ENCODE data around the gene SCARB1. TPM values are rescaled to one million over a fixed set of nuclear protein-coding genes. Genes with fewer than 3 reads are reported as not detected.

SCARB1 gene
- total and polyA plus RNA-seq, 2 of the 13 experiments (the other 11 are each of a cell fraction or from before 2014, with no cell fraction given): 63.4 to 160 TPM

GRCh38 chr12:124821252-124822200 lies 42.1 kb downstream of the SCARB1 start (continued):
- TF ChIP-seq SRY (CRISPR knock-in tag; IDR thresholded peaks at IDR 0.05): no peak
- no peak for TF ChIP-seq ZNF235 (CRISPR knock-in tag; IDR thresholded peaks at IDR 0.05; ENCODE audit: borderline replicate concordance)
- TF ChIP-seq GATAD2A (CRISPR knock-in tag; IDR thresholded peaks at IDR 0.05): peak; percentile 92
- TF ChIP-seq CBX2 (IDR thresholded peaks at IDR 0.05; ENCODE audit: low read depth, low read length): no peak
- no peak for TF ChIP-seq CBX2 (CRISPR knock-in tag; IDR thresholded peaks at IDR 0.05; ENCODE audit: low read depth)
- no peak for TF ChIP-seq ZNF780A (CRISPR knock-in tag; IDR thresholded peaks at IDR 0.05)
- peak; percentile 56; the same call in 1 of the 2 replicates for TF ChIP-seq ZSCAN31 (CRISPR knock-in tag; IDR thresholded peaks at IDR 0.05; ENCODE audit: low read depth)
- TF ChIP-seq ZNF660 (CRISPR knock-in tag; IDR thresholded peaks at IDR 0.05; ENCODE audit: borderline replicate concordance, low read depth): no peak
- TF ChIP-seq NKX3-1 (CRISPR knock-in tag; IDR thresholded peaks at IDR 0.05): no peak
- peak; percentile 62; the same call in 1 of the 2 replicates for TF ChIP-seq STAT6 (CRISPR knock-in tag; IDR thresholded peaks at IDR 0.05; ENCODE audit: borderline replicate concordance)
- no peak for TF ChIP-seq ZNF510 (CRISPR knock-in tag; IDR thresholded peaks at IDR 0.05; ENCODE audit: low read depth)
- peak; percentile 98 for TF ChIP-seq REPIN1 (CRISPR knock-in tag; IDR thresholded peaks at IDR 0.05; ENCODE audit: borderline replicate concordance, low read depth)
- no peak for TF ChIP-seq PRPF4 (IDR thresholded peaks at IDR 0.05; ENCODE audit: low read depth, low read length, poor library complexity, severe bottlenecking)
- TF ChIP-seq FOXO1 (CRISPR knock-in tag; IDR thresholded peaks at IDR 0.05): peak; percentile 87
- TF ChIP-seq DNMT1 (CRISPR knock-in tag; IDR thresholded peaks at IDR 0.05): no peak
- no peak for TF ChIP-seq KLF15 (CRISPR knock-in tag; IDR thresholded peaks at IDR 0.05; ENCODE audit: borderline replicate concordance)
- no peak for TF ChIP-seq ZNF547 (CRISPR knock-in tag; IDR thresholded peaks at IDR 0.05)
- no peak for TF ChIP-seq KLF13 (CRISPR knock-in tag; IDR thresholded peaks at IDR 0.05)
- no peak for TF ChIP-seq ZNF33B (CRISPR knock-in tag; IDR thresholded peaks at IDR 0.05)
- TF ChIP-seq KDM3A (CRISPR knock-in tag; IDR thresholded peaks at IDR 0.05; ENCODE audit: low read depth): no peak; the same call in 1 of the 2 replicates
- TF ChIP-seq MEIS1 (CRISPR knock-in tag; IDR thresholded peaks at IDR 0.05; ENCODE audit: borderline replicate concordance): no peak
- peak; percentile 75; the same call in 1 of the 2 replicates for TF ChIP-seq ZNF777 (CRISPR knock-in tag; IDR thresholded peaks at IDR 0.05)
- no peak for TF ChIP-seq ZNF773 (CRISPR knock-in tag; IDR thresholded peaks at IDR 0.05; ENCODE audit: borderline replicate concordance)
- TF ChIP-seq ZSCAN22 (CRISPR knock-in tag; IDR thresholded peaks at IDR 0.05): no peak; the same call in 1 of the 2 replicates
- no peak; the same call in 1 of the 2 replicates for TF ChIP-seq SIX4 (CRISPR knock-in tag; IDR thresholded peaks at IDR 0.05)
- TF ChIP-seq ZNF607 (CRISPR knock-in tag; IDR thresholded peaks at IDR 0.05; ENCODE audit: borderline replicate concordance): peak; percentile 88; the same call in 1 of the 2 replicates
- no peak; the same call in 1 of the 2 replicates for TF ChIP-seq ZNF230 (CRISPR knock-in tag; IDR thresholded peaks at IDR 0.05)
- TF ChIP-seq ZNF781 (CRISPR knock-in tag; IDR thresholded peaks at IDR 0.05; ENCODE audit: borderline replicate concordance, not compliant biosample characterization): peak; percentile 71
- TF ChIP-seq NCOA2 (CRISPR knock-in tag; IDR thresholded peaks at IDR 0.05): peak; percentile 92
